Mononuclear cell (primary cell): ENCODE results near the gene IGSF21. TPM values are rescaled to one million over a fixed set of nuclear protein-coding genes. Genes with fewer than 3 reads are reported as not detected.
"Not testable (repeated sequence)": the region's sequence is repeated elsewhere in the genome, so short reads cannot be mapped to it uniquely, and the experiment has no call there.

Source experiments
- H3K27me3 ChIP-seq: 2 replicates; pipeline ENCODE4 v1.6.0; 2011; ENCODE audit warnings: low read length, control low read depth; ENCODE audit not compliant: insufficient read depth
- H3K4me1 ChIP-seq: 2 replicates; pipeline ENCODE4 v1.5.1; 2011; ENCODE audit warnings: mild to moderate bottlenecking, low read length, control low read depth; ENCODE audit not compliant: insufficient read depth
- H3K4me3 ChIP-seq: 2 replicates; pipeline ENCODE4 v1.5.1; 2011; ENCODE audit warnings: mild to moderate bottlenecking, low read length, moderate library complexity
- H3K9me3 ChIP-seq: 2 replicates; pipeline ENCODE4 v1.5.1; 2011; ENCODE audit warnings: low read depth, mild to moderate bottlenecking, control low read depth, low read length
- total RNA-seq: library from RNA; depleted of rRNA; stranded (reverse); fragments of >200 nt; gene quantifications from one replicate; pipeline ENCODE4 v1.2.3, GENCODE V29; 2012

IGSF21 gene
- total RNA-seq, 1 donor: not detected

GRCh38 chr1:18363436-18363835, 255.8 kb downstream of the IGSF21 start:
- H3K27me3 ChIP-seq: peaks cover 4% of the 10 kb centered on the region
- no peaks in the 10 kb centered on the region for H3K9me3 ChIP-seq
- no peak overlapping the region for H3K4me3 ChIP-seq
- H3K4me1 ChIP-seq: no peaks in the 10 kb centered on the region

- Histone ChIP-seq H3K9me3 (no peaks in the 10 kb centered on the region), H3K4me1 (no peaks in the 10 kb centered on the region), H3K27me3 (no peaks in the 10 kb centered on the region), H3K4me3 (no peak overlapping the region)
These were observed 257.6 kb downstream of the IGSF21 start for GRCh38 chr1:18365099-18365705.

GRCh38 chr1:18372505-18372904, 264.9 kb downstream of the IGSF21 start:
- H3K27me3 ChIP-seq, H3K9me3 ChIP-seq, H3K4me3 ChIP-seq, H3K4me1 ChIP-seq: not testable (repeated sequence)

GRCh38 chr1:18373151-18373550, 265.6 kb downstream of the IGSF21 start:
- Histone ChIP-seq H3K4me1 (no peaks in the 10 kb centered on the region), H3K9me3 (no peaks in the 10 kb centered on the region), H3K27me3 (no peaks in the 10 kb centered on the region), H3K4me3 (no peak overlapping the region)

- H3K9me3 ChIP-seq: no peaks in the 10 kb centered on the region
- H3K4me3 ChIP-seq: no peak overlapping the region
These were observed 266.4 kb downstream of the IGSF21 start for GRCh38 chr1:18373882-18374493.

GRCh38 chr1:18376661-18377060, 269.1 kb downstream of the IGSF21 start:
- no peak overlapping the region for H3K4me3 ChIP-seq
- H3K4me1 ChIP-seq: no peaks in the 10 kb centered on the region
- no peaks in the 10 kb centered on the region for H3K9me3 ChIP-seq
- H3K27me3 ChIP-seq: no peaks in the 10 kb centered on the region

More at GRCh38 chr1:18373882-18374493, 266.4 kb downstream of the IGSF21 start:
- H3K4me1 ChIP-seq: no peaks in the 10 kb centered on the region
- H3K27me3 ChIP-seq: no peaks in the 10 kb centered on the region

GRCh38 chr1:18380288-18380687, 272.7 kb downstream of the IGSF21 start:
- Histone ChIP-seq H3K27me3 (no peaks in the 10 kb centered on the region), H3K9me3 (no peaks in the 10 kb centered on the region), H3K4me3 (no peak overlapping the region), H3K4me1 (no peaks in the 10 kb centered on the region)

GRCh38 chr1:18384059-18384458, 276.5 kb downstream of the IGSF21 start:
- Histone ChIP-seq H3K4me1 (no peaks in the 10 kb centered on the region), H3K4me3 (no peak overlapping the region), H3K27me3 (no peaks in the 10 kb centered on the region), H3K9me3 (no peaks in the 10 kb centered on the region)

- Histone ChIP-seq H3K27me3 (no peaks in the 10 kb centered on the region), H3K4me3 (no peak overlapping the region), H3K4me1 (no peaks in the 10 kb centered on the region), H3K9me3 (no peaks in the 10 kb centered on the region)
These were observed 276.9 kb downstream of the IGSF21 start for GRCh38 chr1:18384471-18384870.

- H3K9me3 ChIP-seq: no peaks in the 10 kb centered on the region
- no peaks in the 10 kb centered on the region for H3K27me3 ChIP-seq
- no peaks in the 10 kb centered on the region for H3K4me1 ChIP-seq
- H3K4me3 ChIP-seq: no peak overlapping the region
These were observed 277.7 kb downstream of the IGSF21 start for GRCh38 chr1:18385239-18385790.

GRCh38 chr1:18386591-18386990, 279.0 kb downstream of the IGSF21 start:
- no peaks in the 10 kb centered on the region for H3K9me3 ChIP-seq
- no peaks in the 10 kb centered on the region for H3K27me3 ChIP-seq
- no peak overlapping the region for H3K4me3 ChIP-seq
- no peaks in the 10 kb centered on the region for H3K4me1 ChIP-seq

- no peak overlapping the region for H3K4me3 ChIP-seq
- H3K27me3 ChIP-seq: no peaks in the 10 kb centered on the region
- no peaks in the 10 kb centered on the region for H3K4me1 ChIP-seq
These were observed 279.7 kb downstream of the IGSF21 start for GRCh38 chr1:18387307-18387706.

GRCh38 chr1:18390953-18391352, 283.4 kb downstream of the IGSF21 start:
- Histone ChIP-seq H3K27me3 (no peaks in the 10 kb centered on the region), H3K4me3 (no peak overlapping the region), H3K9me3 (no peaks in the 10 kb centered on the region), H3K4me1 (no peaks in the 10 kb centered on the region)

More at GRCh38 chr1:18387307-18387706, 279.7 kb downstream of the IGSF21 start:
- H3K9me3 ChIP-seq: no peaks in the 10 kb centered on the region

- Histone ChIP-seq H3K4me3 (no peak overlapping the region), H3K4me1 (no peaks in the 10 kb centered on the region), H3K9me3 (no peaks in the 10 kb centered on the region), H3K27me3 (no peaks in the 10 kb centered on the region)
These were observed 287.1 kb downstream of the IGSF21 start for GRCh38 chr1:18394563-18395156.

- H3K4me3 ChIP-seq: no peak overlapping the region
- no peaks in the 10 kb centered on the region for H3K9me3 ChIP-seq
- no peaks in the 10 kb centered on the region for H3K4me1 ChIP-seq
- H3K27me3 ChIP-seq: no peaks in the 10 kb centered on the region
These were observed 288.8 kb downstream of the IGSF21 start for GRCh38 chr1:18396247-18396980.
